Suppressor macrophage treated with lipopolysaccharide for 1 hour (primary cell): ENCODE data around the gene EHF.
"Not testable (repeated sequence)": the region's sequence is repeated elsewhere in the genome, so short reads cannot be mapped to it uniquely, and the experiment has no call there.

Experiments
- DNase-seq, 3 donors: peaks; one replicate each; pipeline ENCODE4 v3.0.0-alpha.2; 2020 to 2022

Gene EHF

GRCh38 chr11:34671117-34671516, 50.2 kb downstream of the EHF start:
- no peak for DNase-seq

- DNase-seq = no peak
These were observed 51.1 kb downstream of the EHF start for GRCh38 chr11:34671946-34672345.

- DNase-seq = no peak
These were observed 53.1 kb downstream of the EHF start for GRCh38 chr11:34674038-34674437.

- DNase-seq = no peak
These were observed 55.3 kb downstream of the EHF start for GRCh38 chr11:34676227-34676626.

GRCh38 chr11:34679681-34680080, 58.8 kb downstream of the EHF start:
- no peak for DNase-seq

GRCh38 chr11:34680206-34680605, 59.3 kb downstream of the EHF start:
- DNase-seq = no peak

- peak; percentile 26 to 32 (median 31) for DNase-seq
These were observed 60.2 kb downstream of the EHF start for GRCh38 chr11:34680918-34681586.

- DNase-seq = no peak
These were observed 61.9 kb downstream of the EHF start for GRCh38 chr11:34682825-34683224.

GRCh38 chr11:34683396-34683795, 62.5 kb downstream of the EHF start:
- DNase-seq = no peak

- DNase-seq = no peak
These were observed 65.0 kb downstream of the EHF start for GRCh38 chr11:34685864-34686263.

GRCh38 chr11:34692299-34692698, 71.4 kb downstream of the EHF start:
- not testable (repeated sequence) for DNase-seq

GRCh38 chr11:34696862-34697261, 76.0 kb downstream of the EHF start:
- DNase-seq = no peak

- no peak for DNase-seq
These were observed 86.0 kb downstream of the EHF start for GRCh38 chr11:34706709-34707461.

GRCh38 chr11:34707462-34707840, 86.6 kb downstream of the EHF start:
- DNase-seq = peak in 2 of 3 donors; percentile 6 to 11
